ENCODE data around the gene NOS3. TPM values are rescaled to one million over a fixed set of nuclear protein-coding genes. Genes with fewer than 3 reads are reported as not detected.
A peak's percentile ranks its signal among the peaks of the same experiment; 100 is the strongest.

Gene NOS3
- total and polyA plus RNA-seq, 2 donors (not counting 3 experiments of a cell fraction or from before 2014, with no cell fraction given), result 82.8 to 95.1 TPM

- TF ChIP-seq FOS (IDR thresholded peaks at IDR 0.05; ENCODE audit: borderline replicate concordance, insufficient read depth, low read length), result no peak
- TF ChIP-seq POLR2AphosphoS5 (IDR thresholded peaks at IDR 0.05; ENCODE audit: insufficient read depth, low read depth, low read length), result peak; percentile 53
- TF ChIP-seq CTCF (IDR thresholded peaks at IDR 0.05; ENCODE audit: extremely low read depth in 1 of 2, insufficient read depth in 1 of 2, low read depth in 1 of 2, low read length in 2 of 2), result peak; percentile 32 to 49
- peak; percentile 73 for TF ChIP-seq POLR2A (IDR thresholded peaks at IDR 0.05; ENCODE audit: low read depth, low read length)
- TF ChIP-seq GATA2 (IDR thresholded peaks at IDR 0.05; ENCODE audit: insufficient read depth, insufficient read length, low read depth, low read length), result no peak
- no peak for TF ChIP-seq MYC (IDR thresholded peaks at IDR 0.05; ENCODE audit: low read depth, low read length)
- TF ChIP-seq MAX (IDR thresholded peaks at IDR 0.05; ENCODE audit: insufficient read depth, insufficient read length), result no peak
- TF ChIP-seq EZH2 (IDR thresholded peaks at IDR 0.05; ENCODE audit: borderline replicate concordance, low read depth, low read length, severe bottlenecking), result no peak
- Histone ChIP-seq H3K27ac (ENCODE audit: insufficient read depth, low read depth, low read length) (peak within 1 kb of the TSS; percentile 57), H3K4me3 (replicated peaks in 1 of 3; ENCODE audit: insufficient read depth in 1 of 3, low read depth in 1 of 3, low read length in 3 of 3) (peak within 1 kb of the TSS; percentile 66 to 88 (median 83)), H3K9me1 (replicated peaks; ENCODE audit: control insufficient read depth, extremely low read depth, insufficient read depth, low read length) (no peaks in the 10 kb centered on the region), H3K9ac (replicated peaks; ENCODE audit: extremely low read depth, insufficient read depth, low read length) (peak within 1 kb of the TSS; percentile 67), H3K79me2 (ENCODE audit: control insufficient read depth, insufficient read depth, low read length) (no peaks in the 10 kb centered on the region), H2AFZ (ENCODE audit: low read depth, low read length) (peak within 1 kb of the TSS; percentile 92), H4K20me1 (replicated peaks; ENCODE audit: control insufficient read depth, extremely low read depth, insufficient read depth, low read length) (no peaks in the 10 kb centered on the region), H3K4me2 (ENCODE audit: insufficient read depth, low read length) (peak within 1 kb of the TSS; percentile 32), H3K27me3 (ENCODE audit: control insufficient read depth in 2 of 2, insufficient read depth in 2 of 2, low read length in 2 of 2) (no peaks in the 10 kb centered on the region), H3K4me1 (ENCODE audit: control insufficient read depth, extremely low read depth, insufficient read depth, low read length) (peaks cover 13% of the 10 kb centered on the region), H3K36me3 (ENCODE audit: control insufficient read depth in 2 of 2, extremely low read depth in 1 of 2, insufficient read depth in 2 of 2, low read length in 2 of 2) (peaks cover 0 to 2% of the 10 kb centered on the region in 2 experiments), H3K9me3 (replicated peaks; ENCODE audit: control insufficient read depth, insufficient read depth, low read length) (no peaks in the 10 kb centered on the region)
- TSS peak; percentile 69 for BruUV-seq (replicated peaks)
- ChIA-PET CTCF (interaction anchor here (0.6 to 2.1 kb wide), 17 partner anchors 9 to 206 kb away, joined by 3 to 24 read pairs (median 5); partner anchors contain the start of gene CDK5), POLR2A (interaction anchor here (1.0 kb wide), 1 partner anchor 10 kb away, joined by 5 read pairs; no protein-coding TSS in a partner anchor)
- dilution Hi-C loops (cut with MboI; ENCODE audit: extremely low pct_ligation_motif_present, low sequenced_read_pairs), result no loop called here
- FAIRE-seq, result peak; percentile 100
- intact Hi-C loops (cut with micrococcal nuclease), result loop anchor here (1.0 kb wide), 7 partner anchors 11 to 144 kb away; partner anchors contain the start of gene FASTK
- DNase-seq (ENCODE audit: low read depth, low spot score), result peak; percentile 99
These were observed 37.5 kb downstream of the NOS3 start, which contains the start of gene ABCB8 for GRCh38 chr7:151028131-151028947. Gene ABCB8, plus strand, starts transcription at chr7:151028450. Its CDS starts 66 bp downstream, at chr7:151028516.
